Muscle layer of colon (tissue), 2 donors: ENCODE results near the gene PHLDA1.

Experiments used
- H3K27ac ChIP-seq: one replicate; pipeline ENCODE4 v1.7.0; 2013; ENCODE audit warnings: low read depth, mild to moderate bottlenecking, low read length, moderate library complexity
- H3K27me3 ChIP-seq, 2 donors: one replicate each; pipeline ENCODE4 v1.7.0; 2013; ENCODE audit warnings: low read length in 2 of 2, mild to moderate bottlenecking in 2 of 2; ENCODE audit not compliant: insufficient read depth in 2 of 2, control insufficient read depth in 1 of 2
- H3K36me3 ChIP-seq: one replicate; pipeline ENCODE4 v1.7.0; 2013; ENCODE audit warnings: mild to moderate bottlenecking, low read length; ENCODE audit not compliant: insufficient read depth
- H3K4me1 ChIP-seq: one replicate; pipeline ENCODE4 v1.7.0; 2013; ENCODE audit warnings: mild to moderate bottlenecking, low read length; ENCODE audit not compliant: insufficient read depth
- H3K4me3 ChIP-seq, 2 donors: one replicate each; pipeline ENCODE4 v1.7.0; 2013; ENCODE audit warnings: low read length in 2 of 2, low read depth in 1 of 2, mild to moderate bottlenecking in 1 of 2, moderate library complexity in 1 of 2
- H3K9ac ChIP-seq: one replicate; pipeline ENCODE4 v1.7.0; 2013; ENCODE audit warnings: low read length
- H3K9me3 ChIP-seq: one replicate; pipeline ENCODE4 v1.7.0; 2013; ENCODE audit warnings: mild to moderate bottlenecking, low read length
- donor health status: abdominal sarcoma.
- donor health status: Adenocarcinoma of cecum.

PHLDA1 gene

GRCh38 chr12:76060111-76060510 lies 28.5 kb upstream of the PHLDA1 start:
- Histone ChIP-seq H3K4me3 (no peak overlapping the region), H3K9ac (no peak overlapping the region), H3K27me3 (no peaks in the 10 kb centered on the region), H3K9me3 (no peaks in the 10 kb centered on the region), H3K27ac (no peak overlapping the region), H3K36me3 (peaks cover 21% of the 10 kb centered on the region), H3K4me1 (no peaks in the 10 kb centered on the region)

GRCh38 chr12:76057326-76057725 lies 25.8 kb upstream of the PHLDA1 start:
- no peak overlapping the region for H3K27ac ChIP-seq
- H3K36me3 ChIP-seq: peaks cover 43% of the 10 kb centered on the region
- no peaks in the 10 kb centered on the region for H3K27me3 ChIP-seq
- H3K9ac ChIP-seq: no peak overlapping the region
- no peak overlapping the region for H3K4me3 ChIP-seq
- no peaks in the 10 kb centered on the region for H3K9me3 ChIP-seq
- no peaks in the 10 kb centered on the region for H3K4me1 ChIP-seq

GRCh38 chr12:76055393-76055792 lies 23.8 kb upstream of the PHLDA1 start:
- Histone ChIP-seq H3K36me3 (peaks cover 52% of the 10 kb centered on the region), H3K9ac (no peak overlapping the region)

GRCh38 chr12:76049575-76050251 lies 18.1 kb upstream of the PHLDA1 start:
- no peak overlapping the region for H3K9ac ChIP-seq
- no peaks in the 10 kb centered on the region for H3K4me1 ChIP-seq
- H3K27ac ChIP-seq: no peak overlapping the region
- H3K36me3 ChIP-seq: peaks cover 51% of the 10 kb centered on the region
- no peaks in the 10 kb centered on the region for H3K27me3 ChIP-seq
- H3K4me3 ChIP-seq: no peak overlapping the region
- H3K9me3 ChIP-seq: no peaks in the 10 kb centered on the region

More at GRCh38 chr12:76055393-76055792, 23.8 kb upstream of the PHLDA1 start:
- Histone ChIP-seq H3K4me3 (no peak overlapping the region), H3K9me3 (no peaks in the 10 kb centered on the region), H3K27me3 (no peaks in the 10 kb centered on the region), H3K27ac (no peak overlapping the region), H3K4me1 (no peaks in the 10 kb centered on the region)

- Histone ChIP-seq H3K9ac (no peak overlapping the region), H3K27me3 (no peaks in the 10 kb centered on the region), H3K9me3 (no peaks in the 10 kb centered on the region), H3K4me3 (no peak overlapping the region), H3K27ac (no peak overlapping the region), H3K36me3 (peaks cover 39% of the 10 kb centered on the region), H3K4me1 (no peaks in the 10 kb centered on the region)
These were observed 16.2 kb upstream of the PHLDA1 start for GRCh38 chr12:76047742-76048141.

GRCh38 chr12:76047060-76047459 lies 15.5 kb upstream of the PHLDA1 start:
- no peak overlapping the region for H3K9ac ChIP-seq
- peaks cover 32% of the 10 kb centered on the region for H3K36me3 ChIP-seq
- H3K27me3 ChIP-seq: no peaks in the 10 kb centered on the region
- H3K27ac ChIP-seq: no peak overlapping the region
- H3K4me1 ChIP-seq: no peaks in the 10 kb centered on the region
- no peaks in the 10 kb centered on the region for H3K9me3 ChIP-seq
- H3K4me3 ChIP-seq: no peak overlapping the region

GRCh38 chr12:76043377-76043776 lies 11.8 kb upstream of the PHLDA1 start:
- H3K4me3 ChIP-seq: no peak overlapping the region
- H3K27me3 ChIP-seq: no peaks in the 10 kb centered on the region
- H3K9ac ChIP-seq: no peak overlapping the region
- H3K27ac ChIP-seq: no peak overlapping the region
- peaks cover 6% of the 10 kb centered on the region for H3K36me3 ChIP-seq
- H3K9me3 ChIP-seq: no peaks in the 10 kb centered on the region
- no peaks in the 10 kb centered on the region for H3K4me1 ChIP-seq

- Histone ChIP-seq H3K9ac (no peak overlapping the region), H3K4me1 (no peaks in the 10 kb centered on the region), H3K27ac (no peak overlapping the region), H3K36me3 (peaks cover 6% of the 10 kb centered on the region), H3K9me3 (no peaks in the 10 kb centered on the region), H3K27me3 (no peaks in the 10 kb centered on the region), H3K4me3 (no peak overlapping the region)
These were observed 10.6 kb upstream of the PHLDA1 start for GRCh38 chr12:76042147-76042546.

- H3K4me3 ChIP-seq: no peak overlapping the region
- no peaks in the 10 kb centered on the region for H3K9me3 ChIP-seq
- peaks cover 6% of the 10 kb centered on the region for H3K36me3 ChIP-seq
- no peak overlapping the region for H3K27ac ChIP-seq
- no peak overlapping the region for H3K9ac ChIP-seq
- H3K27me3 ChIP-seq: no peaks in the 10 kb centered on the region
- no peaks in the 10 kb centered on the region for H3K4me1 ChIP-seq
These were observed 9.8 kb upstream of the PHLDA1 start for GRCh38 chr12:76041406-76041805.

GRCh38 chr12:76040461-76040860 lies 8.9 kb upstream of the PHLDA1 start:
- Histone ChIP-seq H3K27ac (no peak overlapping the region), H3K9ac (no peak overlapping the region), H3K36me3 (peaks cover 6% of the 10 kb centered on the region), H3K9me3 (no peaks in the 10 kb centered on the region), H3K4me3 (no peak overlapping the region), H3K27me3 (no peaks in the 10 kb centered on the region), H3K4me1 (no peaks in the 10 kb centered on the region)

GRCh38 chr12:76038176-76038575 lies 6.6 kb upstream of the PHLDA1 start:
- H3K27ac ChIP-seq: no peak overlapping the region
- peaks cover 2% of the 10 kb centered on the region for H3K4me1 ChIP-seq
- no peaks in the 10 kb centered on the region for H3K9me3 ChIP-seq
- H3K4me3 ChIP-seq: no peak overlapping the region
- H3K36me3 ChIP-seq: no peaks in the 10 kb centered on the region
- no peaks in the 10 kb centered on the region for H3K27me3 ChIP-seq
- no peak overlapping the region for H3K9ac ChIP-seq
